ENCODE results near the gene ATXN1.

DNA sequence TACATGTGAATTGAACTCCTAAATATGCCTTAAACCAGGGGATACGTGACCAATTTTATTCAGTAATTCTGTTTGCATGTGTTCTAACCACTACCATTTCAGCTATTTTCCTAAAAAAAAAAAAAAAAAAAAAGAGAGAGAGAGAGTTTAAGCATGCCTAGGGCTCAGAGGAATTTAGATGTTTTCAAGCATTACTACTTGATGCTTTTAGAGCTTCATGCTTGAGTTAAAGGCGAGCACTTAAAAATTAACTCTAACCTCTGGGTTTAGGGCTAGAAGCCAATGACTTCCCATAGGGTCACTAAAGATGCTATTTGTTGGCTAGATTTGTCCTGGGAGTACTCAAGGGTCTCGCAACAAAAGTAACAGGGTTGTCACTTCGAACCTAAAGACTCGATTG, 217.7 kb downstream of the ATXN1 start:
- TF ChIP-seq, protein P1, sequence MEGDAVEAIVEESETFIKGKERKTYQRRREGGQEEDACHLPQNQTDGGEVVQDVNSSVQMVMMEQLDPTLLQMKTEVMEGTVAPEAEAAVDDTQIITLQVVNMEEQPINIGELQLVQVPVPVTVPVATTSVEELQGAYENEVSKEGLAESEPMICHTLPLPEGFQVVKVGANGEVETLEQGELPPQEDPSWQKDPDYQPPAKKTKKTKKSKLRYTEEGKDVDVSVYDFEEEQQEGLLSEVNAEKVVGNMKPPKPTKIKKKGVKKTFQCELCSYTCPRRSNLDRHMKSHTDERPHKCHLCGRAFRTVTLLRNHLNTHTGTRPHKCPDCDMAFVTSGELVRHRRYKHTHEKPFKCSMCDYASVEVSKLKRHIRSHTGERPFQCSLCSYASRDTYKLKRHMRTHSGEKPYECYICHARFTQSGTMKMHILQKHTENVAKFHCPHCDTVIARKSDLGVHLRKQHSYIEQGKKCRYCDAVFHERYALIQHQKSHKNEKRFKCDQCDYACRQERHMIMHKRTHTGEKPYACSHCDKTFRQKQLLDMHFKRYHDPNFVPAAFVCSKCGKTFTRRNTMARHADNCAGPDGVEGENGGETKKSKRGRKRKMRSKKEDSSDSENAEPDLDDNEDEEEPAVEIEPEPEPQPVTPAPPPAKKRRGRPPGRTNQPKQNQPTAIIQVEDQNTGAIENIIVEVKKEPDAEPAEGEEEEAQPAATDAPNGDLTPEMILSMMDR (IDR thresholded peaks at IDR 0.05), result no peak
- TF ChIP-seq EP300 (IDR thresholded peaks at IDR 0.05), result no peak
